Omental fat pad (tissue), 4 donors: ENCODE results near the gene GNB1. TPM values are rescaled to one million over a fixed set of nuclear protein-coding genes. Genes with fewer than 3 reads are reported as not detected.

Experiments
- ATAC-seq: fragments of 150-250 bp; one replicate; pipeline ENCODE4 v1.9.1; 2016; ENCODE audit warnings: mild to moderate bottlenecking, moderate library complexity; ENCODE audit not compliant: low FRiP score
- DNase-seq: peaks from one replicate; pipeline ENCODE4 v3.0.0-alpha.2; 2019; ENCODE audit warnings: low spot score
- total RNA-seq, 4 donors: library from RNA; depleted of rRNA; stranded (reverse); fragments of >200 nt; gene quantifications; one replicate each; pipeline ENCODE4 v1.1.0, GENCODE V29; 2016
- TF ChIP-seq, protein P1 (sequence below), 3 donors: fragments of 450-650 bp; IDR thresholded peaks; one replicate each; pipeline ENCODE4 v1.5.1; 2016 to 2017; ENCODE audit warnings: antibody characterized with exemption in 3 of 3, mild to moderate bottlenecking in 3 of 3, moderate library complexity in 2 of 3

Gene GNB1
- total RNA-seq, 4 donors from 2014 or later = 104 to 175 (median 152) TPM

DNA sequence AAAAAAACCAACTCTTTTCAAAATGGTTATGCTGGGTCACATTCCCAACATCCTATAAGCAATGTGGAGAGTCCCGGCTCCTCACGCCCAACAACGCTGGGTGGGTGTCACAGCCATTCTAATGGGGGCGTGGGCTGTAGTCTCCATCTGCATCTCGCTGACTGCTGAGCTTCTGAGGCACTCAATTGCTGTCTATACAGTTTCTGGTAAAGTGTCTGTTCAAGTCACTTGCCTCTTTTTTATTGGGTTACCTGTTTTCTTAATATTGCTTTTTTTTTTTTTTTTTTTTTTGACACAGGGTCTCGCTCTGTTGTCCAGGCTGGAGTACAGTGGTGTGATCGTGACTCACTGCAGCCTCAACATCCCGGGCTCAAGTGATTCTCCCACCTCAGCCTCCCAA is 54.8 kb downstream of the GNB1 start:
- ATAC-seq = no peak
- no peak for DNase-seq
- TF ChIP-seq, protein P1, sequence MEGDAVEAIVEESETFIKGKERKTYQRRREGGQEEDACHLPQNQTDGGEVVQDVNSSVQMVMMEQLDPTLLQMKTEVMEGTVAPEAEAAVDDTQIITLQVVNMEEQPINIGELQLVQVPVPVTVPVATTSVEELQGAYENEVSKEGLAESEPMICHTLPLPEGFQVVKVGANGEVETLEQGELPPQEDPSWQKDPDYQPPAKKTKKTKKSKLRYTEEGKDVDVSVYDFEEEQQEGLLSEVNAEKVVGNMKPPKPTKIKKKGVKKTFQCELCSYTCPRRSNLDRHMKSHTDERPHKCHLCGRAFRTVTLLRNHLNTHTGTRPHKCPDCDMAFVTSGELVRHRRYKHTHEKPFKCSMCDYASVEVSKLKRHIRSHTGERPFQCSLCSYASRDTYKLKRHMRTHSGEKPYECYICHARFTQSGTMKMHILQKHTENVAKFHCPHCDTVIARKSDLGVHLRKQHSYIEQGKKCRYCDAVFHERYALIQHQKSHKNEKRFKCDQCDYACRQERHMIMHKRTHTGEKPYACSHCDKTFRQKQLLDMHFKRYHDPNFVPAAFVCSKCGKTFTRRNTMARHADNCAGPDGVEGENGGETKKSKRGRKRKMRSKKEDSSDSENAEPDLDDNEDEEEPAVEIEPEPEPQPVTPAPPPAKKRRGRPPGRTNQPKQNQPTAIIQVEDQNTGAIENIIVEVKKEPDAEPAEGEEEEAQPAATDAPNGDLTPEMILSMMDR (IDR thresholded peaks at IDR 0.05) = no peak

DNA sequence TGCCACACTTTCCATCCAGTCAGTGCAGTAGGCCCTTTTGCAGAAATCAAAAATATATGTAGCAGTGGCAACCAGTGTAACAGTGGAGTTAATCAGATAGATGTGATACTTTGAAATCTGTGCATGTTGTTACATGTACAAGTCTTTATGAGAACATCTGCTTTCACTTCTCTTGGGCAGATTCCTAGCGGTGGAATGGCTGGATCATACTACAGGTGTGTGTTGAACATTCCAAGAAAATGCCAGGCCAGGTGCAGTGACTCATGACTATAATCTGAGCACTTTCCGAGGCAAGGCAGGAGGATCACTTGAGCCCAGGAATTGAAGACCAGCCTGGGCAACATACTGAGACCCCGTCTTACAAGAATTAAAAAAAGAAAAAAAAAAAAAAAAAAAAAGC is 55.3 kb downstream of the GNB1 start:
- ATAC-seq (no peak), DNase-seq (no peak)
- TF ChIP-seq, protein P1 (IDR thresholded peaks at IDR 0.05) = no peak

- TF ChIP-seq, protein P1 (IDR thresholded peaks at IDR 0.05) = no peak
- no peak for ATAC-seq
Observed at GRCh38 chr1:1833916-1834325, 57.0 kb downstream of the GNB1 start.

DNA sequence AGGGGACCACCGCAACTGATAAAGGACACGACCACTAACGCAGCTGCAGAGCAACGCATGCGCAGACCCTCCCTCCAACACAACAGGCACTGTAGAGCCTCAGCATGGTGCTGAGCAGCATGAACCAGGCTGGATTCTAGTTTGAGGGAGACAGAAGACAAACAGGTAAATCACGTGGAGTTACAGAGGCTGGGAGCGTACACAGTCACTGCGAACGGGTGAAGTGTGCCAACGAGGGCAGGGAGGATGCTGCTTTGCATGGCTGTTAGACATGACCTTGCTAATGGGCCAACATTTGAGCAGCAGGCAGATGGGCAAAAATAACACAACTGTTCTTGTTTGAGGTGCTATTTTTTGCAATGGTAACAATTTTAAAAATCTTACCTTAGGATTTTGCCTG is 57.4 kb downstream of the GNB1 start:
- DNase-seq (no peak), ATAC-seq (no peak)
- TF ChIP-seq, protein P1 (IDR thresholded peaks at IDR 0.05) = no peak

More at GRCh38 chr1:1833916-1834325, 57.0 kb downstream of the GNB1 start:
- DNase-seq = no peak

DNA sequence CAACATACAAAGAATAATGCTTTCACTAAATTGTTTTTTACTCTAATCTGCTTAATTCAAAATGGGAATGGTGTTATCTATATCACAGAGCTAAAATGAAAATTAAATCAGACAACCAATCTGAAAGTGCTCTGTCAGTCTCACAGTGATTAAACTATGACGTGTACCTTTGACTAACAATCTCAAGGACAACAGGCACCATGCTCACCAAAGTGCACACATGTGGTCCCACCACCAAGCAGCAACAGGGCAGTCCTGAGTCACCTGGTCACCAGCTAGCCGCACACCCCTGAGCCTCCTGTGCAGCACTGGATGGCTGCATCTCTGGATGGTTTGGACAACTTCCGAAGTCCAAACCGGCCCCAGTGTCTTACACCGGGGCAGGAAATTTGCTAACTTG is 58.1 kb downstream of the GNB1 start:
- ATAC-seq = no peak
- no peak for DNase-seq
- TF ChIP-seq, protein P1 (IDR thresholded peaks at IDR 0.05) = no peak

DNA sequence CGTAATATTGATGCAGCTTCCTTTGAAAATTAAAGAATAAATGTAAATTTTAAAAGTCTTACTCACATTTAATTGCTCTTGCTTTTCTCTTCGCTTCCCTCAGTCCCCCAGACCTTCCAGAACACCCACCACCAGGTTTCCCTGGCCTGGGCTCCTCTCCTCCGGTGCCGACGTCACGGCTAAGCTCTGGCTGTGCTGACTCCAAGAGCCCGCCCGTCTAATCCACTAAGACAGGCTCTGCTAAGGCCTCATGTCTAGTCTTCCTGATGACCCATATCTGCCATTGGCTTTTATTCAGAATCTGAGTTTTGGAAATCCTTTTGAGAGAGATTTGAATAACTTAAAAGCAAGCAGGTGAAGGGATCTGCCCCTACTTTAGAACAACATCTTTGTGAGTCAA is 58.7 kb downstream of the GNB1 start:
- ATAC-seq = no peak
- DNase-seq = no peak
- TF ChIP-seq, protein P1 (IDR thresholded peaks at IDR 0.05) = no peak

- ATAC-seq (no peak), DNase-seq (no peak)
Observed at GRCh38 chr1:1827089-1827848, 63.6 kb downstream of the GNB1 start.

More at GRCh38 chr1:1827089-1827848, 63.6 kb downstream of the GNB1 start:
- TF ChIP-seq, protein P1 (IDR thresholded peaks at IDR 0.05) = no peak
